ENCODE results near the gene STX5. TPM values are rescaled to one million over a fixed set of nuclear protein-coding genes. Genes with fewer than 3 reads are reported as not detected.
A peak's percentile ranks its signal among the peaks of the same experiment; 100 is the strongest.

The STX5 gene
- total and polyA plus RNA-seq, 9 of the 15 experiments (the other 6 are each of a cell fraction or from before 2014, with no cell fraction given), result 2.8 to 28.6 (median 23.7) TPM

- no peak for TF ChIP-seq AFF4 (CRISPR knock-in tag; IDR thresholded peaks at IDR 0.05)
- no peak for TF ChIP-seq POLR2G (IDR thresholded peaks at IDR 0.05; ENCODE audit: low read depth, low read length)
- peak; percentile 98 to 100 (median 100) for TF ChIP-seq CTCF (IDR thresholded peaks at IDR 0.05 in 2 of 3, conservative IDR thresholded peaks at IDR 0.05 in 1 of 3; ENCODE audit: insufficient read depth in 2 of 3, low read depth in 1 of 3, low read length in 3 of 3)
- TF ChIP-seq KDM2B (CRISPR knock-in tag; IDR thresholded peaks at IDR 0.05), result no peak
- no peak for TF ChIP-seq ZNF316 (IDR thresholded peaks at IDR 0.05)
- TF ChIP-seq GTF2F1 (IDR thresholded peaks at IDR 0.05; ENCODE audit: low read depth, low read length), result 0 out of 2 replicates have a peak, but pooled peaks have one; percentile 30
- TF ChIP-seq JUNB (CRISPR knock-in tag; conservative IDR thresholded peaks at IDR 0.05), result no peak
- TF ChIP-seq NFRKB (IDR thresholded peaks at IDR 0.05; ENCODE audit: low read depth), result no peak
- peak; percentile 73 to 74 for TF ChIP-seq RAD21 (CRISPR knock-in tag; conservative IDR thresholded peaks at IDR 0.05 in 1 of 2, IDR thresholded peaks at IDR 0.05 in 1 of 2)
- peak in 1 of 3 experiments; percentile 31; a peak in 1 of 6 replicates for TF ChIP-seq ZBTB11 (CRISPR knock-in tag; IDR thresholded peaks at IDR 0.05)
- peak; percentile 82; the same call in 1 of the 2 replicates for TF ChIP-seq HDGF (IDR thresholded peaks at IDR 0.05)
- TF ChIP-seq BCL6 (CRISPR knock-in tag; IDR thresholded peaks at IDR 0.05), result no peak
- TF ChIP-seq NR1H2 (CRISPR knock-in tag; IDR thresholded peaks at IDR 0.05), result no peak
- TF ChIP-seq MTA1 (IDR thresholded peaks at IDR 0.05; ENCODE audit: borderline replicate concordance), result no peak
- peak; percentile 41; the same call in 1 of the 2 replicates for TF ChIP-seq BHLHE40 (IDR thresholded peaks at IDR 0.05; ENCODE audit: low read length)
- TF ChIP-seq CBFB (CRISPR knock-in tag; IDR thresholded peaks at IDR 0.05), result no peak
- TF ChIP-seq NR2C2 (CRISPR knock-in tag; IDR thresholded peaks at IDR 0.05), result no peak
- peak; percentile 87 for TF ChIP-seq NR2C2 (tag; IDR thresholded peaks at IDR 0.05)
- peak; percentile 15 for TF ChIP-seq MEIS2 (IDR thresholded peaks at IDR 0.05; ENCODE audit: partially characterized antibody)
- no peak for TF ChIP-seq ZNF75A (CRISPR knock-in tag; IDR thresholded peaks at IDR 0.05)
Observed at GRCh38 chr11:62786318-62787004, 45.4 kb downstream of the STX5 start (continued).

Data from K562 (cell line).